Body of pancreas (tissue), 4 donors: ENCODE measurements around the gene NTN3. TPM values are rescaled to one million over a fixed set of nuclear protein-coding genes. Genes with fewer than 3 reads are reported as not detected.
"Not testable (repeated sequence)": the region's sequence is repeated elsewhere in the genome, so short reads cannot be mapped to it uniquely, and the experiment has no call there.

Experiments
- ATAC-seq: fragments of 150-250 bp; one replicate; pipeline ENCODE4 v1.9.1; 2016
- DNase-seq, 4 donors: peaks; one replicate each; pipeline ENCODE4 v3.0.0-alpha.2; 2019
- H3K27ac ChIP-seq, 4 donors: fragments of 200-600 bp; sonication (generic); 1 replicate in 3 of 4; 2 replicates in 1 of 4; pipeline versions ENCODE4 v1.5.1 to v1.6.1; 2016 to 2019; ENCODE audit warnings: mild to moderate bottlenecking in 1 of 4, mixed read lengths in 1 of 4, moderate library complexity in 1 of 4
- H3K27me3 ChIP-seq, 2 donors: fragments of 200-600 bp; sonication (generic); one replicate each; pipeline ENCODE4 v1.6.0; 2016; ENCODE audit warnings: mild to moderate bottlenecking in 1 of 2
- H3K36me3 ChIP-seq, 2 donors: fragments of 200-600 bp; sonication (generic); replicated peaks in 1 of 2; 2 replicates each; pipeline ENCODE4 v1.5.1; 2016; ENCODE audit warnings: low read depth in 2 of 2; ENCODE audit not compliant: insufficient read depth in 1 of 2
- H3K4me1 ChIP-seq: fragments of 200-600 bp; sonication (generic); one replicate; pipeline ENCODE4 v1.6.0; 2016
- H3K4me3 ChIP-seq, 2 donors: fragments of 200-600 bp; sonication (generic); 1 replicate in 1 of 2; 2 replicates in 1 of 2; pipeline ENCODE4 v1.5.1; 2016 to 2019
- H3K9me3 ChIP-seq, 3 donors: fragments of 200-600 bp; sonication (generic); 1 replicate in 2 of 3; 2 replicates in 1 of 3; pipeline ENCODE4 v1.5.1; 2016
- POLR2A ChIP-seq, 3 donors: fragments of 450-650 bp; IDR thresholded peaks; one replicate each; pipeline ENCODE4 v1.6.1; 2016; ENCODE audit warnings: antibody characterized with exemption in 3 of 3, mild to moderate bottlenecking in 2 of 3
- WGBS, 2 donors: methylation state at CpG; one replicate each; pipeline ENCODE4 v1.1.5; 2017; 5-methylcytosine and 5-hydroxymethylcytosine counted together
- intact Hi-C: fragments of 100-400 bp; cut with DNase I; formaldehyde crosslinking; loops from one replicate; pipeline ENCODE4 v1.15.1; 2023
- total RNA-seq, 2 donors: library from RNA; depleted of rRNA; stranded (reverse); fragments of >200 nt; gene quantifications; one replicate each; pipeline ENCODE4 v1.1.0, GENCODE V29; 2016
- TF ChIP-seq, protein P1 (sequence below), 7 experiments: fragments of 450-650 bp in 4 of 7; fragments of 200-600 bp in 3 of 7; sonication (generic) in 3 of 7; IDR thresholded peaks; one replicate each; pipeline ENCODE4 v1.5.1; 2016 to 2019; ENCODE audit warnings: antibody characterized with exemption in 7 of 7

NTN3 gene
- total RNA-seq, 2 donors from 2014 or later: not detected

DNA sequence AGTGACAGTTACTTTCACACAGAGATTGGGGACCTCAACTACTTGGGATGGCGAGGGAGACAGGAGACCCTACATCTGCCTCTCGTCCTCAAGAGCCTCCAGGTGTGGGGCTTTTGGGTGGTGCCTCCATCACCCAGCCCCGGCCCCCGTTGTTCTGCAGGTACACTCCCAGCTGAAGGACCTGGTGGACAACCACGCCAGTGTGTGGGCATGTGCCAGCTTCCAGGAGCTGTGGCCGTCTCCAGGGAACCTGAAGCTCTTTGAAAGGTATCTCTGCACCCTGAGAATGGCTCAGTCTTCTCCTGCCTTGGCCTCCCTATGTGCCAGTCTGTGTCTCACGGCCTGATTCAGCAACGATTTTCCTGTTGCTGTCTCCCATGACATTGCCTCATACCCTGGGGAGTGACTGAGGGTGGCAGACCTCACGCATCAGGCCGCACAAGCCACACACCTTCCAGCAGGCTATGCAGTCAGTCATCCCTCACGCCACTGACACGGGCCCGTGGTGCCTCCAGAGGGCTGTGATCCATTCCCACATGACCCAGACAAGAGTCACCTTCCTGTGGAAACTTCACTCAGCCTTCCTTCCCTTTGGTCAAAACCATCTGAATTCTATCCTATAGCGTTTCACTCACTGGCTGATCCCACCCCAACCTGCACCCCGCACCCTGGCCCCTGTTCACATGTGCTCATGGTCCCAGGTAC is 38.1 kb upstream of the NTN3 start:
- Histone ChIP-seq H3K27ac (no peak overlapping the region), H3K4me1 (peaks cover 18% of the 10 kb centered on the region), H3K9me3 (no peaks in the 10 kb centered on the region), H3K27me3 (no peaks in the 10 kb centered on the region), H3K36me3 (no peaks in the 10 kb centered on the region), H3K4me3 (no peak overlapping the region)
- intact Hi-C loops: loop anchor here (10.0 kb wide), 1 partner anchor 62 kb away; no protein-coding TSS in a partner anchor
- DNase-seq: no peak
- no peak for ATAC-seq
- no peak for TF ChIP-seq POLR2A (IDR thresholded peaks at IDR 0.05)
- TF ChIP-seq, protein P1, sequence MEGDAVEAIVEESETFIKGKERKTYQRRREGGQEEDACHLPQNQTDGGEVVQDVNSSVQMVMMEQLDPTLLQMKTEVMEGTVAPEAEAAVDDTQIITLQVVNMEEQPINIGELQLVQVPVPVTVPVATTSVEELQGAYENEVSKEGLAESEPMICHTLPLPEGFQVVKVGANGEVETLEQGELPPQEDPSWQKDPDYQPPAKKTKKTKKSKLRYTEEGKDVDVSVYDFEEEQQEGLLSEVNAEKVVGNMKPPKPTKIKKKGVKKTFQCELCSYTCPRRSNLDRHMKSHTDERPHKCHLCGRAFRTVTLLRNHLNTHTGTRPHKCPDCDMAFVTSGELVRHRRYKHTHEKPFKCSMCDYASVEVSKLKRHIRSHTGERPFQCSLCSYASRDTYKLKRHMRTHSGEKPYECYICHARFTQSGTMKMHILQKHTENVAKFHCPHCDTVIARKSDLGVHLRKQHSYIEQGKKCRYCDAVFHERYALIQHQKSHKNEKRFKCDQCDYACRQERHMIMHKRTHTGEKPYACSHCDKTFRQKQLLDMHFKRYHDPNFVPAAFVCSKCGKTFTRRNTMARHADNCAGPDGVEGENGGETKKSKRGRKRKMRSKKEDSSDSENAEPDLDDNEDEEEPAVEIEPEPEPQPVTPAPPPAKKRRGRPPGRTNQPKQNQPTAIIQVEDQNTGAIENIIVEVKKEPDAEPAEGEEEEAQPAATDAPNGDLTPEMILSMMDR (IDR thresholded peaks at IDR 0.05): no peak
- WGBS, 2 donors: 89 to 90% methylated on average over 12 to 15 of the region's 15 CpGs

DNA sequence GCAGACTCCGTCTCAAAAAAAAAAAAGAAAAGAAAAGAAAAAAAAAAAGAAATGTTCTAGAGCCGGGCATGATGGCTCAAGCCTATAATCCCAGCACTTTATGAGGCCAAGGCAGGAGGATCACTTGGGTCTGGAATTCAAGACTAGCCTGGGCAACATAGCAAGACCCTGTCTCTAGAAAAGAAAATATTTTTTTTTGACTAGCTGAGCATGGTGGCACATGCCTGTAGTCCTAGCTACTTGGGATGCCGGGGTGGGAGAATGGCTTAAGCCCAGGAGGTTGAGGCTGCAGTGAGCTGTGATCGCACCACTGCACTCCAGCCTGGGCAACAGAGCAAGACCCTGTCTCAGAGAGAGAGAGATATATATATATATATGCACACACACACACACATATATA is 35.9 kb upstream of the NTN3 start:
- H3K36me3 ChIP-seq, H3K4me3 ChIP-seq, ATAC-seq, H3K27ac ChIP-seq, H3K4me1 ChIP-seq, DNase-seq, H3K27me3 ChIP-seq, H3K9me3 ChIP-seq: not testable (repeated sequence)
- WGBS, 2 donors: 93 to 100% methylated on average over 4 of the region's 4 CpGs
- intact Hi-C loops: loop anchor here (10.0 kb wide), 1 partner anchor 60 kb away; no protein-coding TSS in a partner anchor

DNA sequence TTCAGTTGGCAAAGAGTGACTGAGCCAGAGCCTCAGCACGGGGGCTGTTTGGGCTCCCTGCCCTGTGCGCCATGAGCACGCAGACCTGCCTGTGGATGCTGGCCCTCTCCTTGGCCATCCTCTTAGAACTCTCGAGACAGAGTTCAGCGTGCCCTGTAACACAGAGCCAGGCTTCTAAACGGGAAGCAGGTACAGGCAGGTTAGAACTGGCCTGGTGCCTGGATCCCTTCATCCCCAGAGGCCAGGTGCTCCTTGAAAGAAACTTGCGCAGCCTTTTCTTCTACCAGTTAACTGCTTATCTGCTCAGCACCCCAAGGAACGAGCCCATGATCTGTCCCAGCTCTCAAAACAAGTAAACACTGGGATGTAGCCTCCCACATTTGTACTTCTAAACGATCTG is 35.0 kb upstream of the NTN3 start:
- DNase-seq: no peak
- intact Hi-C loops: loop anchor here (10.0 kb wide), 1 partner anchor 59 kb away; no protein-coding TSS in a partner anchor
- TF ChIP-seq, protein P1 (IDR thresholded peaks at IDR 0.05): no peak
- TF ChIP-seq POLR2A (IDR thresholded peaks at IDR 0.05): no peak
- Histone ChIP-seq H3K36me3 (no peaks in the 10 kb centered on the region), H3K27me3 (no peaks in the 10 kb centered on the region), H3K4me1 (no peaks in the 10 kb centered on the region), H3K9me3 (no peaks in the 10 kb centered on the region), H3K4me3 (no peak overlapping the region), H3K27ac (no peak overlapping the region)
- no peak for ATAC-seq
- 69 to 86% methylated on average over 5 to 9 of the region's 9 CpGs for WGBS, 2 donors

GRCh38 chr16:2437032-2437790 is 33.9 kb upstream of the NTN3 start:
- DNase-seq (no peak), ATAC-seq (no peak)
- intact Hi-C loops: loop anchor here (10.0 kb wide), 1 partner anchor 58 kb away; no protein-coding TSS in a partner anchor
- 91 to 97% methylated on average over 14 to 24 of the region's 24 CpGs for WGBS, 2 donors
- Histone ChIP-seq H3K27ac (no peak overlapping the region), H3K9me3 (no peaks in the 10 kb centered on the region), H3K4me1 (no peaks in the 10 kb centered on the region), H3K36me3 (no peaks in the 10 kb centered on the region), H3K27me3 (no peaks in the 10 kb centered on the region), H3K4me3 (no peak overlapping the region)
- TF ChIP-seq, protein P1 (IDR thresholded peaks at IDR 0.05): no peak
- no peak for TF ChIP-seq POLR2A (IDR thresholded peaks at IDR 0.05)

GRCh38 chr16:2438121-2438520 is 33.0 kb upstream of the NTN3 start:
- no peak for TF ChIP-seq POLR2A (IDR thresholded peaks at IDR 0.05)
- TF ChIP-seq, protein P1 (IDR thresholded peaks at IDR 0.05): no peak
- intact Hi-C loops: loop anchor here (10.0 kb wide), 1 partner anchor 57 kb away; no protein-coding TSS in a partner anchor
- H3K4me1 ChIP-seq: no peaks in the 10 kb centered on the region
- DNase-seq (no peak), ATAC-seq (no peak)
- H3K9me3 ChIP-seq: no peaks in the 10 kb centered on the region
- WGBS, 2 donors: 94 to 98% methylated on average over 14 of the region's 14 CpGs
- H3K4me3 ChIP-seq: no peak overlapping the region
- no peaks in the 10 kb centered on the region for H3K27me3 ChIP-seq
- H3K27ac ChIP-seq: no peak overlapping the region
- no peaks in the 10 kb centered on the region for H3K36me3 ChIP-seq
